ENCODE measurements around the gene FAM53B. TPM values are rescaled to one million over a fixed set of nuclear protein-coding genes. Genes with fewer than 3 reads are reported as not detected.
A peak's percentile ranks its signal among the peaks of the same experiment; 100 is the strongest.

FAM53B gene
- total and polyA plus RNA-seq, 12 donors: 11.6 to 42.9 (median 29.1) TPM

DNA sequence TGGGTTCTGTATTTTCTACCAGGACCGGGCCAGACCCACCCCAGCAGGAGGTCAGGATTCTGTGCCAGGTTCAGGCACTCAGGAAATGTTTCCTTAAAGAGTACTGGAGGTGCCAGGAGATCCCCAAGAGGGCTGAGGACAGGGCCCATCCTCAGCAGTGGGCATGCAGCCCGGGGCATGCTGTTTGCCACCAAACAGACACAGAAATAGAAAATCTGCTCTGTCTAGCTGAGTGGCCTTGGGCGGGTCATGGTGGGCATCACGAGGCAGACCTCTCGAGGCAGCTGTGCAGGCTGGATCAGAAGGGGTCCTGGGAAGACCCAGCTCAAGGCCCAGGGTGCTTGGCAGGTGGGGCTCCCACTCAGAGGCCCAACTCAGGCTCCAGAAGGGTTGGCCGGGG, 105.0 kb downstream of the FAM53B start:
- peaks cover 28 to 87% (median 77%) of the 10 kb centered on the region in 9 donors for H3K4me1 ChIP-seq
- ATAC-seq: peak in 1 of 8 donors; percentile 15

DNA sequence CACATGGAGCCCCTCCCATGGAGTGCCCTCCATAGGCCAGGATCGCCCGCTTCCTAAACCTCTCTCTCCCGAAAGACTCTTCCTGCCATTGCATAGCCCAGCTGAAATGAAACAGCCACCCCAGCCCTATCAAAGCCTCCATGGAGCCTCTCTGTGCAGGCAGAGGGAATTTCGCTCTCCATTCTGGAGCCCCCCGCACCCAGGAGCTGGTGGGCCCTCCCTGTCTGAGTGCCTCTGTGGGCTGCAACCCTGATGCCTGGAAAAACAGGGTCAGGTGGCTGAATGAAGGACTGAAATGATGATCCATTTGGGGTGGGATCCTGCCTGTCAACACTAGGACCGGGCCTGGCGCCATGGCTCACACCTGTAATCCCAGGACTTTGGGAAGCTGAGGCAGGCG, 106.4 kb downstream of the FAM53B start:
- Histone ChIP-seq H3K27me3 (no peaks in the 10 kb centered on the region), H3K9me3 (peaks cover 0 to 7% (median 0%) of the 10 kb centered on the region in 11 donors), H3K4me3 (no peak overlapping the region), H3K4me1 (peaks cover 17 to 75% (median 66%) of the 10 kb centered on the region in 9 donors), H3K27ac (peak overlapping the region in 1 of 10 donors; percentile 54), H3K36me3 (peaks cover 0 to 9% (median 0%) of the 10 kb centered on the region in 9 donors)
- 97 to 98% methylated on average over 8 of the region's 8 CpGs for WGBS, 2 donors
- ATAC-seq (no peak), DNase-seq (peak in 1 of 2 donors; percentile 5)
- TF ChIP-seq, protein P1, sequence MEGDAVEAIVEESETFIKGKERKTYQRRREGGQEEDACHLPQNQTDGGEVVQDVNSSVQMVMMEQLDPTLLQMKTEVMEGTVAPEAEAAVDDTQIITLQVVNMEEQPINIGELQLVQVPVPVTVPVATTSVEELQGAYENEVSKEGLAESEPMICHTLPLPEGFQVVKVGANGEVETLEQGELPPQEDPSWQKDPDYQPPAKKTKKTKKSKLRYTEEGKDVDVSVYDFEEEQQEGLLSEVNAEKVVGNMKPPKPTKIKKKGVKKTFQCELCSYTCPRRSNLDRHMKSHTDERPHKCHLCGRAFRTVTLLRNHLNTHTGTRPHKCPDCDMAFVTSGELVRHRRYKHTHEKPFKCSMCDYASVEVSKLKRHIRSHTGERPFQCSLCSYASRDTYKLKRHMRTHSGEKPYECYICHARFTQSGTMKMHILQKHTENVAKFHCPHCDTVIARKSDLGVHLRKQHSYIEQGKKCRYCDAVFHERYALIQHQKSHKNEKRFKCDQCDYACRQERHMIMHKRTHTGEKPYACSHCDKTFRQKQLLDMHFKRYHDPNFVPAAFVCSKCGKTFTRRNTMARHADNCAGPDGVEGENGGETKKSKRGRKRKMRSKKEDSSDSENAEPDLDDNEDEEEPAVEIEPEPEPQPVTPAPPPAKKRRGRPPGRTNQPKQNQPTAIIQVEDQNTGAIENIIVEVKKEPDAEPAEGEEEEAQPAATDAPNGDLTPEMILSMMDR (IDR thresholded peaks at IDR 0.05): no peak
- intact Hi-C loops (cut with DNase I): no loop called here

More for the DNA sequence above, 105.0 kb downstream of the FAM53B start:
- TF ChIP-seq, protein P1 (IDR thresholded peaks at IDR 0.05): no peak
- 60 to 70% methylated on average over 6 of the region's 6 CpGs for WGBS, 2 donors
- Histone ChIP-seq H3K9me3 (peaks cover 0 to 4% (median 0%) of the 10 kb centered on the region in 11 donors), H3K36me3 (peaks cover 0 to 9% (median 0%) of the 10 kb centered on the region in 9 donors), H3K4me3 (no peak overlapping the region), H3K27ac (peak overlapping the region in 7 of 10 donors; percentile 1 to 89 (median 53)), H3K27me3 (no peaks in the 10 kb centered on the region)
- DNase-seq: peak in 1 of 2 donors; percentile 45
- intact Hi-C loops (cut with DNase I): no loop called here

DNA sequence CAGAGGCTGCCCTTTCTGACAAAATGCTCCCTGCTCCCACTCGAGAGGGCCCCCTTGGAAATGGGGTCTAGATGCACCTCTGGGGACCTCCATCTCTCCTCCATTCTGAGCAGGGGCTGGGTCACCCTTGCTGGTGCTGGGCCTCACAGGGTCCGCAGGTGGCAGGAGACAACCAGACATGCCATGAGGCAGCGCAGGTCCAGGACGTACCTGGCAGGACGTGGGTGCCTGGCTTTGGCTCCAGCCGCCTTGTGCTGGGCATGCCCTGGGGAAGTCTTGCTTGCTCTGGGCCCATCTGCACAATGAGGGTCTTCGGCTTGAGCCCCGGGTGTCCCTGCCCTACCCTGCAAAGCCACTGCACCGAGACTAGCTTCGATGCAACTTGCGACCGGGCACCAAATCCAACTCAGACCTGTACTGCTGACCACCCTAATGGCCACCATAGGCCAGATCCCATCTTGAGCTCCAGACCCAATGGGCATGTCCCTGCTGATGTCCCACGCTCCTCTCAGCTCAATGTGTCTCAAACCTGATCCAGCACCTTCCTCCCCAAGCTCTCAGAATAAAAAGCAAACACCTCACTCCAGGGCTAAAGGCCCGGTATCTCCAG, 107.0 kb downstream of the FAM53B start:
- peaks cover 0 to 7% (median 0%) of the 10 kb centered on the region in 9 donors for H3K36me3 ChIP-seq
- ATAC-seq: no peak
- no peaks in the 10 kb centered on the region for H3K27me3 ChIP-seq
- peak in 1 of 2 donors; percentile 14 for DNase-seq
- peaks cover 0 to 7% (median 0%) of the 10 kb centered on the region in 11 donors for H3K9me3 ChIP-seq
- intact Hi-C loops (cut with DNase I): no loop called here
- peaks cover 13 to 75% (median 66%) of the 10 kb centered on the region in 9 donors for H3K4me1 ChIP-seq
- TF ChIP-seq, protein P1 (IDR thresholded peaks at IDR 0.05): no peak
- H3K4me3 ChIP-seq: no peak overlapping the region
- H3K27ac ChIP-seq: peak overlapping the region in 2 of 10 donors; percentile 14 to 23
- WGBS, 2 donors: 95% methylated on average over 14 of the region's 14 CpGs

DNA sequence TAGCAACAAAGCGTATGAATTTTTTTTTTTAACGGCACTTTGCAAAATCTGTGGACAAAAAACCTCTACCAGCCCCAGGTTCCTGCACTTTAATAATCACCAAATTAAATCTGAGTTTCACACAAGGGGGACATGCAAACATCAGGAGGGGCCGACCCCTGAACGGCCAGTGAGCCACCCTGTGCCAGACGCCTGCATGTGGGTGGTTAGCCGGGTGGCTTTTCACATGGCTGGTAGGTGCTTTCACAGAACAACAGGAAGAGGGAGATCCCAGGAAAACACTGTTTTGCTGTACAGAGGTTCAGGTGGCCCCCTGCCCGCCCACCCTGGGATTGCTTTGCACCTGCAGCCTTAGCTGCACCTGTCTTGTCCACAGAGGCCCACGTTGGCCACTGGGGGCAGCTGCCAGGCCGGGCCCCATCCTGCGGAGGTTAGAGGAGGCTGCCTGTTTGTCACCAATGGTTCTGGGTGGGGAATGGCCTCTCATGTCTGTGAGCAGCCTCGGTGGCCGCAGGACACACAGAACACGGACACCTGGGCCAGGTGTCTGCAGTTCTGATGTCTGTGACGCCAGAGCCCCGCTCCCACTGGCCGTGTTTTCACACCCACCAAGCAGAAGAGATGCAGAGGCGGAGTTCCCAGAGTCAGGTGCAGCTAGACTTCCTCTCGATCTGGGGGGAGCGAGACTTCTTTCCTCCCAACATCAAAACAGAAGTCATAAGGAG, 107.7 kb downstream of the FAM53B start:
- peaks cover 14 to 75% (median 66%) of the 10 kb centered on the region in 9 donors for H3K4me1 ChIP-seq
- no peaks in the 10 kb centered on the region for H3K27me3 ChIP-seq
- no peak overlapping the region for H3K4me3 ChIP-seq
- ATAC-seq: no peak
- peaks cover 0 to 7% (median 0%) of the 10 kb centered on the region in 11 donors for H3K9me3 ChIP-seq
- TF ChIP-seq, protein P1 (IDR thresholded peaks at IDR 0.05): peak in 1 of 9 donors; percentile 13
- WGBS, 2 donors: 86 to 87% methylated on average over 19 of the region's 19 CpGs
- intact Hi-C loops (cut with DNase I): no loop called here
- peaks cover 0 to 7% (median 0%) of the 10 kb centered on the region in 9 donors for H3K36me3 ChIP-seq
- H3K27ac ChIP-seq: peak overlapping the region in 4 of 10 donors; percentile 7 to 41 (median 18)
- peak in 1 of 2 donors; percentile 11 for DNase-seq
